HG03432 (cell line): ENCODE measurements around the gene NR2F1-AS1.

ENCODE experiments used
- ATAC-seq: cut with Tn5 transposase; IDR thresholded peaks from one replicate; pipeline ENCODE4 v1.9.1; 2021; ENCODE audit warnings: mild to moderate bottlenecking, moderate library complexity; ENCODE audit not compliant: unreplicated experiment

The NR2F1-AS1 gene

GRCh38 chr5:93578813-93579691 lies 2.0 kb downstream of the NR2F1-AS1 start:
- no peak for ATAC-seq

- ATAC-seq: no peak
Measured at GRCh38 chr5:93577854-93578812, 2.9 kb downstream of the NR2F1-AS1 start.

DNA sequence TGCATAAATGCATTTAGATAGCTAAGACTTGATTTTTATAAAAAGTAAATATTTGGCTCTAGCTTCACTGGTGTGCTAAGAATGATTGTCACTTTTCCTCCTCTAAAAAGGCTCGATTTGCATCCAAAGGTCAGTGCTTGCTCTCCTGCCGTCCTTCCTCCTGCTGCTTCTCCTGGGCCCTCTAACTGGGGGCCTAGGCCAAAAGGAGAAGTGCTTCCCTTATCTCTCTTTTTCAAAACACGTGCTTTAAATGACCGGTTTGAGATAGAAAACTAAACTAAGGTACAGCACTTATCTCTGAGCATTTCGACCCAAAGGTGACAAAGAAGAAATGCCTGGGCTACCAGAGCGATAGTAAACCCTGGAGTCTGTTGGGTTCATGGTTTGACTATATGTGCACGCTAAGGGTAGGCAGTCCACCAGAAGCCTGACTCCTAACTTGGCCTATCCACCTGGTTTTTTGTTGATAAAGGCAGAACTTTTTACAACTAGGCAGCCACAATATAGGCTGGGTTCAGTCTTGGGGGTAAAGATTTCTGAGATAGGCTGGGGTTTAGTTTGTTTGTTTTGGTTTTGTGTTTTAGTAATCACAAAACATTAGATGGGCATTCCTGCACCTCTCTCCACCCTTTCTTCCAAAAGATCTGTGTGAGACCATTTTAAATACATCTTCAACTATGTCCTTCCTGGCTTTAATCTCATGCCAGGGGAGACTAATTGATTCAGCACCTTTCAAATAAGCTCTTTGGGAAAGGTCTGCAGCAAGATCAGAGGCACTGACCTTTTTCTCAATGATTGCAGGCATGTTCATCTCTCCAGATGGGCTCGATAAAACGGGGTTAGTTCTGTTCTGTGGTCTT lies 3.8 kb downstream of the NR2F1-AS1 start:
- ATAC-seq: no peak

- no peak for ATAC-seq
Measured at GRCh38 chr5:93575461-93576414, 5.3 kb downstream of the NR2F1-AS1 start.

GRCh38 chr5:93574491-93575305 lies 6.3 kb downstream of the NR2F1-AS1 start:
- no peak for ATAC-seq

GRCh38 chr5:93573354-93574351 lies 7.4 kb downstream of the NR2F1-AS1 start:
- no peak for ATAC-seq

- ATAC-seq: no peak
Measured at GRCh38 chr5:93572608-93573353, 8.2 kb downstream of the NR2F1-AS1 start.

- ATAC-seq: no peak
Measured at GRCh38 chr5:93572101-93572607, 8.9 kb downstream of the NR2F1-AS1 start.

- ATAC-seq: no peak
Measured at GRCh38 chr5:93571114-93571949, 9.7 kb downstream of the NR2F1-AS1 start.

- peak; percentile 71 for ATAC-seq
Measured at GRCh38 chr5:93570294-93571113, 10.5 kb downstream of the NR2F1-AS1 start.

- ATAC-seq: no peak
Measured at GRCh38 chr5:93569300-93570160, 11.5 kb downstream of the NR2F1-AS1 start.

GRCh38 chr5:93567424-93567823 lies 13.6 kb downstream of the NR2F1-AS1 start:
- ATAC-seq: no peak

GRCh38 chr5:93566091-93566490 lies 14.9 kb downstream of the NR2F1-AS1 start:
- ATAC-seq: no peak
